Neural cell (in vitro differentiated cells): ENCODE results near the gene HDAC4. TPM values are rescaled to one million over a fixed set of nuclear protein-coding genes. Genes with fewer than 3 reads are reported as not detected.

Source experiments
- H2AFZ ChIP-seq: fragments of 200-600, 300-800 bp; sonication (generic), shearing (Covaris generic); 2 replicates; pipeline ENCODE4 v1.6.0; 2014; ENCODE audit warnings: low read depth, mild to moderate bottlenecking, antibody characterized with exemption, low read length, moderate library complexity
- H3F3A ChIP-seq: fragments of 200-600 bp; shearing (Covaris generic); 2 replicates; pipeline ENCODE4 v1.6.1; 2016; ENCODE audit warnings: mild to moderate bottlenecking, moderate library complexity, mixed read lengths, antibody characterized with exemption, low read length; ENCODE audit not compliant: insufficient read depth, poor library complexity, severe bottlenecking
- H3K27ac ChIP-seq: fragments of 200-600, 300-800 bp; sonication (generic), shearing (Covaris generic); 2 replicates; pipeline ENCODE4 v1.5.1; 2014; ENCODE audit warnings: mild to moderate bottlenecking, low read length, moderate library complexity
- H3K27me3 ChIP-seq: fragments of 300-800, 200-600 bp; sonication (generic), shearing (Covaris generic); 2 replicates; pipeline ENCODE4 v1.6.0; 2014; ENCODE audit warnings: mild to moderate bottlenecking, low read depth, low read length, moderate library complexity; ENCODE audit not compliant: insufficient read depth
- H3K36me3 ChIP-seq: fragments of 300-800, 200-600 bp; sonication (generic), shearing (Covaris generic); 2 replicates; pipeline ENCODE4 v1.5.1; 2014; ENCODE audit warnings: mild to moderate bottlenecking, antibody characterized with exemption, low read length, moderate library complexity; ENCODE audit not compliant: insufficient read depth
- H3K4me2 ChIP-seq: fragments of 300-800, 200-600 bp; sonication (generic), shearing (Covaris generic); 2 replicates; pipeline ENCODE4 v1.6.0; 2014; ENCODE audit warnings: mild to moderate bottlenecking, low read length
- H3K4me3 ChIP-seq: fragments of 300-800, 200-600 bp; sonication (generic), shearing (Covaris generic); 2 replicates; pipeline ENCODE4 v1.5.1; 2014; ENCODE audit warnings: mild to moderate bottlenecking, low read length, moderate library complexity
- H3K79me2 ChIP-seq: fragments of 200-600 bp; shearing (Covaris generic); replicated peaks from 2 replicates; pipeline ENCODE4 v1.6.0; 2014; ENCODE audit warnings: mild to moderate bottlenecking, low read length, moderate library complexity; ENCODE audit not compliant: insufficient read depth
- H3K9ac ChIP-seq: fragments of 300-800, 200-600 bp; sonication (generic), shearing (Covaris generic); 2 replicates; pipeline ENCODE4 v1.6.1; 2016; ENCODE audit warnings: mild to moderate bottlenecking, low read length, mixed read lengths
- H3K9me2 ChIP-seq: fragments of 200-600 bp; shearing (Covaris generic); 2 replicates; pipeline ENCODE4 v1.6.1; 2016; ENCODE audit warnings: mild to moderate bottlenecking, low read length, mixed read lengths; ENCODE audit not compliant: insufficient read depth
- H3K9me3 ChIP-seq: fragments of 200-600, 300-800 bp; sonication (generic), shearing (Covaris generic); 2 replicates; pipeline ENCODE4 v1.6.1; 2016; ENCODE audit warnings: mild to moderate bottlenecking, mixed run types, low read length, moderate library complexity, mixed read lengths
- H4K20me1 ChIP-seq: fragments of 200-600 bp; shearing (Covaris generic); 2 replicates; pipeline ENCODE4 v1.6.1; 2016; ENCODE audit warnings: mild to moderate bottlenecking, mixed run types; ENCODE audit not compliant: insufficient read depth
- EP300 ChIP-seq: fragments of 450-650 bp; conservative IDR thresholded peaks from 2 replicates; pipeline ENCODE4 v1.6.1; 2014; ENCODE audit warnings: antibody characterized with exemption, mild to moderate bottlenecking, moderate library complexity; ENCODE audit not compliant: poor library complexity, severe bottlenecking
- EZH2 ChIP-seq: fragments of 200-600, 300-800 bp; shearing (Covaris generic), sonication (generic); IDR thresholded peaks from 2 replicates; pipeline ENCODE4 v1.6.1; 2014; ENCODE audit warnings: antibody characterized with exemption, low read length, borderline replicate concordance, mild to moderate bottlenecking; ENCODE audit not compliant: insufficient read depth, poor library complexity, severe bottlenecking
- MXI1 ChIP-seq: fragments of 450-650 bp; conservative IDR thresholded peaks from 2 replicates; pipeline ENCODE4 v1.6.1; 2014; ENCODE audit warnings: antibody characterized with exemption, mild to moderate bottlenecking; ENCODE audit not compliant: poor library complexity, severe bottlenecking
- POLR2AphosphoS5 ChIP-seq: IDR thresholded peaks from 2 replicates; pipeline ENCODE4 v1.6.1; 2012
- RAD21 ChIP-seq: fragments of 450-650 bp; conservative IDR thresholded peaks from 2 replicates; pipeline ENCODE4 v1.6.1; 2014; ENCODE audit warnings: antibody characterized with exemption, mild to moderate bottlenecking, moderate library complexity
- SMC3 ChIP-seq: fragments of 450-650 bp; conservative IDR thresholded peaks from 2 replicates; pipeline ENCODE4 v1.6.1; 2014; ENCODE audit warnings: antibody characterized with exemption, mild to moderate bottlenecking, moderate library complexity; ENCODE audit not compliant: poor library complexity
- TAF1 ChIP-seq: IDR thresholded peaks from 2 replicates; pipeline ENCODE4 v1.6.1; 2012; ENCODE audit warnings: low read depth
- polyA plus RNA-seq: library from polyadenylated mRNA; depleted of rRNA; stranded (reverse); fragments of >200 nt; gene quantifications from 2 replicates; pipeline ENCODE4 v1.2.3, GENCODE V29; 2014
- TF ChIP-seq, protein P1 (sequence below): IDR thresholded peaks from 2 replicates; pipeline ENCODE4 v1.6.1; 2012; ENCODE audit warnings: borderline replicate concordance
- TF ChIP-seq, protein P2 (sequence below): fragments of 450-650 bp; IDR thresholded peaks from 2 replicates; pipeline ENCODE4 v1.5.1; 2014; ENCODE audit warnings: antibody characterized with exemption, mild to moderate bottlenecking, moderate library complexity; ENCODE audit not compliant: poor library complexity, severe bottlenecking

The HDAC4 gene
- polyA plus RNA-seq, 1 donor from 2014 or later = 3.4 TPM

DNA sequence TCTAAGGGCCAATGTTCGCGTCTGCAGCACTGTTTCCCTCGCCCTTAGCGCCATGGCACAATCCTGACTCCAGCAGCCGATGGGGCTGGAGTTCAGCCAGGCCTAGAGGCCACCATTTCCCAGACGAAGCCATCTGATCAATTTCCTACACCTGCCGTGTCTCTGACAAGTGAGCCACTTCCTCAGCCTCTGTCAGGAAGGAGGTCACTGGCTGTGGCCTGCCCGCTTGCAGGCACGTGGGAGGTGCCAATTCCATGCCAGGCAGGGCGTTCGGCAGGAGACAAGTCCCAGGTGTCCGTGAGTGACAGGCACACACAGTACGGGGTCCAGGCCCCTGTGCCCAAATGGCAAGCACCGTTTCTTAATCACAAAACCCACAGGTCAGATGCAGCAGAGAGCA, 318.4 kb downstream of the HDAC4 start:
- Histone ChIP-seq H3K4me2 (no peak overlapping the region), H3K36me3 (peaks cover 7% of the 10 kb centered on the region), H3K27ac (no peak overlapping the region)

DNA sequence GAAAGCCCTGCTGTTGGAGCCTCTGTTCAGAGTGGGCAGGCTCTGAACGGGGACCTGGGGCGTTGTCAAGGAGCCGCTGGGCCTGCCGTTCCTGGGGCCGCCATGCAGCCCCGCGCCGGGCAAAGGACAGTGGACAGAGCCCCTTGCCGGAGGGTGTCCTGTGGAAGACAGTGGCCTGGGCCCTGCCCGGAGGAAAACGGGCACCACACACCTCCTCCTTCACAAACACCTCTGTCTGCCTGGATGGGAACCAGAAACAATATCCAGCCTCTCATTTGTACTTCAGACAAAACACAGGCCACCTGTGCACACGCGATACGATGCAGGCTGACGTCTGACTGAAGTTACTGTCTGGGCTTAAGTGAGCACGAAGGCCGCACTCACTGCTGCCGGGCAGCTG, 319.2 kb downstream of the HDAC4 start:
- no peak overlapping the region for H3K4me2 ChIP-seq

More for the DNA sequence above, 318.4 kb downstream of the HDAC4 start:
- no peaks in the 10 kb centered on the region for H3F3A ChIP-seq
- H3K9me3 ChIP-seq = no peaks in the 10 kb centered on the region
- no peak overlapping the region for H2AFZ ChIP-seq
- no peaks in the 10 kb centered on the region for H4K20me1 ChIP-seq
- no peaks in the 10 kb centered on the region for H3K27me3 ChIP-seq
- H3K4me3 ChIP-seq = no peak overlapping the region
- TF ChIP-seq RAD21 = no peak
- TF ChIP-seq, protein P1, sequence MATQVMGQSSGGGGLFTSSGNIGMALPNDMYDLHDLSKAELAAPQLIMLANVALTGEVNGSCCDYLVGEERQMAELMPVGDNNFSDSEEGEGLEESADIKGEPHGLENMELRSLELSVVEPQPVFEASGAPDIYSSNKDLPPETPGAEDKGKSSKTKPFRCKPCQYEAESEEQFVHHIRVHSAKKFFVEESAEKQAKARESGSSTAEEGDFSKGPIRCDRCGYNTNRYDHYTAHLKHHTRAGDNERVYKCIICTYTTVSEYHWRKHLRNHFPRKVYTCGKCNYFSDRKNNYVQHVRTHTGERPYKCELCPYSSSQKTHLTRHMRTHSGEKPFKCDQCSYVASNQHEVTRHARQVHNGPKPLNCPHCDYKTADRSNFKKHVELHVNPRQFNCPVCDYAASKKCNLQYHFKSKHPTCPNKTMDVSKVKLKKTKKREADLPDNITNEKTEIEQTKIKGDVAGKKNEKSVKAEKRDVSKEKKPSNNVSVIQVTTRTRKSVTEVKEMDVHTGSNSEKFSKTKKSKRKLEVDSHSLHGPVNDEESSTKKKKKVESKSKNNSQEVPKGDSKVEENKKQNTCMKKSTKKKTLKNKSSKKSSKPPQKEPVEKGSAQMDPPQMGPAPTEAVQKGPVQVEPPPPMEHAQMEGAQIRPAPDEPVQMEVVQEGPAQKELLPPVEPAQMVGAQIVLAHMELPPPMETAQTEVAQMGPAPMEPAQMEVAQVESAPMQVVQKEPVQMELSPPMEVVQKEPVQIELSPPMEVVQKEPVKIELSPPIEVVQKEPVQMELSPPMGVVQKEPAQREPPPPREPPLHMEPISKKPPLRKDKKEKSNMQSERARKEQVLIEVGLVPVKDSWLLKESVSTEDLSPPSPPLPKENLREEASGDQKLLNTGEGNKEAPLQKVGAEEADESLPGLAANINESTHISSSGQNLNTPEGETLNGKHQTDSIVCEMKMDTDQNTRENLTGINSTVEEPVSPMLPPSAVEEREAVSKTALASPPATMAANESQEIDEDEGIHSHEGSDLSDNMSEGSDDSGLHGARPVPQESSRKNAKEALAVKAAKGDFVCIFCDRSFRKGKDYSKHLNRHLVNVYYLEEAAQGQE = no peak
- TF ChIP-seq MXI1 = no peak
- no peak for TF ChIP-seq POLR2AphosphoS5
- no peak for TF ChIP-seq SMC3
- TF ChIP-seq, protein P2, sequence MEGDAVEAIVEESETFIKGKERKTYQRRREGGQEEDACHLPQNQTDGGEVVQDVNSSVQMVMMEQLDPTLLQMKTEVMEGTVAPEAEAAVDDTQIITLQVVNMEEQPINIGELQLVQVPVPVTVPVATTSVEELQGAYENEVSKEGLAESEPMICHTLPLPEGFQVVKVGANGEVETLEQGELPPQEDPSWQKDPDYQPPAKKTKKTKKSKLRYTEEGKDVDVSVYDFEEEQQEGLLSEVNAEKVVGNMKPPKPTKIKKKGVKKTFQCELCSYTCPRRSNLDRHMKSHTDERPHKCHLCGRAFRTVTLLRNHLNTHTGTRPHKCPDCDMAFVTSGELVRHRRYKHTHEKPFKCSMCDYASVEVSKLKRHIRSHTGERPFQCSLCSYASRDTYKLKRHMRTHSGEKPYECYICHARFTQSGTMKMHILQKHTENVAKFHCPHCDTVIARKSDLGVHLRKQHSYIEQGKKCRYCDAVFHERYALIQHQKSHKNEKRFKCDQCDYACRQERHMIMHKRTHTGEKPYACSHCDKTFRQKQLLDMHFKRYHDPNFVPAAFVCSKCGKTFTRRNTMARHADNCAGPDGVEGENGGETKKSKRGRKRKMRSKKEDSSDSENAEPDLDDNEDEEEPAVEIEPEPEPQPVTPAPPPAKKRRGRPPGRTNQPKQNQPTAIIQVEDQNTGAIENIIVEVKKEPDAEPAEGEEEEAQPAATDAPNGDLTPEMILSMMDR = no peak
- TF ChIP-seq EP300 = no peak
- TF ChIP-seq TAF1 = no peak
- TF ChIP-seq EZH2 = no peak
- H3K79me2 ChIP-seq = no peaks in the 10 kb centered on the region
- no peaks in the 10 kb centered on the region for H3K9me2 ChIP-seq
- H3K9ac ChIP-seq = no peak overlapping the region

More for the DNA sequence above, 319.2 kb downstream of the HDAC4 start:
- Histone ChIP-seq H3K9me3 (no peaks in the 10 kb centered on the region), H3K4me3 (no peak overlapping the region), H3K27ac (no peak overlapping the region), H3K36me3 (peaks cover 7% of the 10 kb centered on the region), H3K27me3 (no peaks in the 10 kb centered on the region), H3K9me2 (no peaks in the 10 kb centered on the region), H4K20me1 (no peaks in the 10 kb centered on the region), H3F3A (no peaks in the 10 kb centered on the region), H3K9ac (no peak overlapping the region), H3K79me2 (no peaks in the 10 kb centered on the region), H2AFZ (no peak overlapping the region)
- TF ChIP-seq MXI1 (no peak), RAD21 (no peak), TAF1 (no peak), EP300 (no peak), SMC3 (no peak), POLR2AphosphoS5 (no peak), EZH2 (no peak)
- TF ChIP-seq, protein P1 = no peak
- TF ChIP-seq, protein P2 = no peak
